MV-4-11 (cell line): ENCODE results near the gene ORC5.
"Not testable (repeated sequence)": the region's sequence is repeated elsewhere in the genome, so short reads cannot be mapped to it uniquely, and the experiment has no call there.

ENCODE experiments used
- DNase-seq: peaks from one replicate; lab custom pipeline; 2025; lab: John Stamatoyannopoulos, UW

The ORC5 gene

DNA sequence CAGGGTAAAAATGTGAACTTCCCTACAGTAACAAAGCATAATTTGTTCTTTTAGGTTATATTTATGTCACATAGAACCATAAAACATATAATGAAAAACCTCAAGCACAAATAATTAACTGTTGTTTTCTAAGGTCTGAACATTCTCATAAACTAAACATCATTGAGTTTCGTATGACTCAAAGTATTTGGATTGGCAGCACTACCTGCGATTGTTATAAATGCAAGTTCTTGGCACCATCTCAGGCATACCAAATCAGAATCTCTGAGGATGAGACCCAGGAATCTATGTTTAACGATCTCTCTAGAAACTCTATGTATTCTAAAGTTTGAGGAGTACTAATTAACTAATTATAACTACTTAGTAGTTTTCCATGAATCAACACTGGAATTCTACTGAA lies 22.5 kb downstream of the ORC5 start:
- DNase-seq: no peak

DNA sequence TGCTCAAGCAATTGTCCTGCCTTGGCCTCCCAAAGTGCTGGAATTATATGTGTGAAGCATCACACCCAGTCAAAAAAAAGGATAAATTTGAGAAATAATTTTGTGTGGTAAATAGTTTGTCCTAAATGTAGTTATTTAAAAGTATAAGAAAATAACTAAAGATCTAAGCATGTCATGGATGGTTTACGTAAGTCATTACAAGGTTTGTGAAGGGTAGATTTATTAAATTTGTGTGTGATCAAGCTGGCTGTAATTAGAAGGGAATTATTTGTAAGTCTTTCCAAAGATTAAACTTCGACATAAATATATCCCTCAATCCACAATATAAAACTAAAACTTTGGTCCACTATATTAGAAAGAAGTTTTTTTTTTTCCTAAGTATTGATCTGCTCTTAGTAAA lies 28.6 kb downstream of the ORC5 start:
- DNase-seq: no peak

DNA sequence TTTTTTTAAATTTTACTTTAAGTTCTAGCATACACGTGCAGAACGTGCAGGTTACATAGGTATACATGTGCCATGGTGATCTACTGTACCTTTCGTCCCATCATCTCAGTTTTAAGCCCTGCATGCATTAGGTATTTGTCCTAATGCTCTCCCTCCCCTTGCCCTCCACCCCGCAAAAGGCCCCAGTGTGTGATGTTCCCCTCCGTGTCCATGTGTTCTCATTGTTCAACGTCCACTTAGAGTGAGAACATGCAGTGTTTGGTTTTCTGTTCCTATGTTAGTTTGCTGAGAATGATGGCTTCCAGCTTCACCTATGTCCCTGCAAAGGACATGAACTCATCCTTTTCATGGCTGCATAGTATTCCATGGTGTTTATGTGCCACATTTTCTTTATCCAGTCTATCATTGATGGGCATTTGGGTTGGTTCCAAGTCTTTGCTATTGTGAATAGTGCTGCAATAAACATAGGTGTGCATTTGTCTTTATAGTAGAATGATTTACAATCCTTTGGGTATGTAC lies 30.2 kb downstream of the ORC5 start:
- not testable (repeated sequence) for DNase-seq

DNA sequence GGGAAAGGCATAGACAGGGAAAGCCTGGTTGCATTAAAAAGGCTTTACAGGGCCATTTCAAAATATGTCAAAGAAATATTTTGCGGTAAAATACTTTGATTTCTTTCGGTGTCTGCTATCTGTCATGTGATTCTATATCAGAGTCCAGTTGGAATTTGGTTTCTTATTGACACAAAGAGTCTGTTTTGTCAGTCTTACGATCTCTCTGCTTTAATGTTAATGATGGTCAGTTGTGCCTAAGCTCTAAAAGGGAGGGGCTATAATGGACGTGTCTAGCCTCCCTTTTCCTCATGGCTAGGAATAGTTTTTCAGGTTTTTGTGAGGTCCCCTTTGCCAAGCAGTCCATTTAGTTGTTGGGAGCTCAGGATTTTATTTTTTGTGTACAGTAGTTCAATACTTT lies 31.5 kb downstream of the ORC5 start:
- DNase-seq: no peak

DNA sequence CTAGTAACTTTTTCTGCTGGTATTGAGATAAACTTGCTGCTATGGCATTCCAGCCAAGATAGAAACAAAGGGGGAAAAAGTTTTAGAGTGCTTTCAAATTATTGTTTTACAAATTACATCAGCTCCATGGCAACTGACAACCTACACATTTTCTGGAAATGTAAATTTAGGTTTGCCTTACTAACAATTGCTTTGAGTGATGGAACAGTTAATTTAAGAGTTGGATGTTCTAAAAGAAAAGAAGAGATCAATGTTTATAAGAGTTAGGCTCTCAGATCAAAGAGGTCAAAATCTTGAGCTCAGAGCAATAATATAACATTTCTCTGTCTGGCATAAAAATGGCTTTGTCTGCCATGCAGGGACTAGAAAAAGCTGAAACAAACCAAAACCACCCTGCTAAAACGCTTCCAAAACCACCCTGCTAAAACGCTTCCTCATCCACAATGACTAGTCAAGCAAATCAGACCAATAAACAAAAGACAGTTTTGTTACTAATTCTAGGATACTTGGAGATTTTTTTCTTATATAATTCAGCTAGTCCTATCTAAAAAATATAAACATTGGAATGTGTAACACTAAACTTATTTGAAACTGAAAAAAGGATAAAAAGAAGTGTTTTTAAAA lies 32.3 kb downstream of the ORC5 start:
- peak; percentile 4 for DNase-seq

DNA sequence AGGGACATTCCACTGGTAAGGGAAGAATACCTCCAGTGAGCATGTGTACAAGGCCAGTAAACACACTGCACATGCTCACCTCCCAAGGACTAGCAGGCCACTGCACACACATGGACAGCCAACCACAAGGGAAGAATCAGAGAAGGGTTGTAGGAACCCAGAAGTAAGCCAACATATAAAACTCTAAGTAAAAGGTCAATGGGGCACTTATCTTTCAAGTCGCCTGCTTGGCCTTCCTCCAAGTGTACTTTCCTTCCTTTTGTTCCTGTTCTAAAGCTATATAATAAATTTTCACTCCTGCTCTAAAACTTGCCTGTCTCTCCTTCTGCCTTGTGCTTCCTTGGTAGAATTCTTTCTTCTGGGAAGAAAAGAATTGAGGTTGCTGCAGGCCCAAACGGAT lies 33.0 kb downstream of the ORC5 start:
- peak; percentile 29 for DNase-seq

DNA sequence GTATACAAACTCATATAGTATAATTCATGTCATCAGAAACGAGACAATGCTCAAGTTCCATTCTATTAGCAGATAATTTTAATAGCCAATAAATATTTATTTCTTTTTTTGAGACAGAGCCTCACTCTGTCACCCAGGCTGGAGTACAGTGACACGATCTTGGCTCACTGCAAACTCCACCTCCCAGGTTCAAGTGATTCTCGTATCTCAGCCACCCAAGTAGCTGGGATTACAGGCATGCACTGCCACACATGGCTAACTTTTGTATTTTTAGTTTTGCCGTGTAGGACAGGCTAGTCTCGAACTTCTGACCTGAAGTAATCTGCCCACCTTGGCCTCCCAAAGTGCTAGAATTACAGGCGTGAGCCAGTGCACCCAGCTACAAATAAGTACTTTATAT lies 45.7 kb downstream of the ORC5 start:
- DNase-seq: no peak

DNA sequence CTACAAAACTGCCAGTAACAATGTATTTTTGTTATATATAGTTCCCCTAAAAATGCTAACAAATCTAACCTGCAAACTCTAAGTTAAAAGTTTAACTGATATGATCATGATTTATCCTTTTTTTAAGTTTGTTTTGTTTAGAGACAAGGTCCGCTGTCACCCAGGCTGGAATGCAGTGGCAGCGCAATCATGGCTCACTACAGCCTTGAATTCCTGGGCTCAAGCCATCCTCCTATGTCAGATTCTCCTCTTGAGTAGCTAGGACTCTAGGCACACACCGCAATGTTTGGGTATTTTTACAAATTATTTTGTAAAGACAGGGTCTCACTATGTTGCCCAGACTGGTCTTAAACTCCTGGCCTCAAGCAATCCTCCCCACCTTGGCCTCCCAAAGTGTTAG lies 46.6 kb downstream of the ORC5 start:
- no peak for DNase-seq

DNA sequence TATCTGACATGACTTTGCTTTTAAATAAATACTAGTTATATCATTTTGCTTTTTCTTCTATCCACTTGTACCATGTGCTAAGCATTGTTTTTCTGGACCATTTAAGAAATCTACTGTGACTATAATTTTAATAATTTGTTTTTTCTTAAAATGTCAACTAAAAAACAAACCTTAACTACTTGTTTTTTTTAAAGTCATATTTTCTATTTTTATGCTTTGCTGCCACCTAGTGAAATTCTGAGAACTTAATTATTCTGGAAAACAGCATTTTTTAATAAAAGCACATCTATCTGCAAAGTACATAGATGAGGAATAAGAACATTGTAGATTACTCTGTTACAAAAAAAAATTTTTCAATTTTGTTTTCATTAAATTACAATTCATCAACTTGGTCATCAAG lies 47.4 kb downstream of the ORC5 start:
- no peak for DNase-seq

DNA sequence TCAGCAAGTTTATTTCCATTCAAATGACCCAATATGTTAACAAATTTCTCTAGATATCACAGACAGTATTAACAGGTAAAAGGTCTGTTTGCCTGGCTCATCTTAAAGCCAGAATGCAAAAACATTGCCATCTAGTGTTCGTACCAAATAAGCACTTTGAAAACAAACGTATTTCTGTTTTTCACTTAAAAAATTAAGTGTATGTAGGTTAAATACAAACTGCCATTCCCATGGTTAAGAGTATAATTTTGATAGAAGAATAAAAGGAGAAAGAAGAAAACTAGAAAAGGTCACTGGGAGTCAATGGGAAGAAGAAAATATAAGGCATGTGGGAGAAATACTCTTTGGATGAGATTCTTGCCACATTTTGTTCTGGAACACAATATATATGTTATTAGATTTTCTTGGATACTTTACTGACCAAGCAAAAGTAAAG lies 51.0 kb downstream of the ORC5 start:
- DNase-seq: peak; percentile 1

DNA sequence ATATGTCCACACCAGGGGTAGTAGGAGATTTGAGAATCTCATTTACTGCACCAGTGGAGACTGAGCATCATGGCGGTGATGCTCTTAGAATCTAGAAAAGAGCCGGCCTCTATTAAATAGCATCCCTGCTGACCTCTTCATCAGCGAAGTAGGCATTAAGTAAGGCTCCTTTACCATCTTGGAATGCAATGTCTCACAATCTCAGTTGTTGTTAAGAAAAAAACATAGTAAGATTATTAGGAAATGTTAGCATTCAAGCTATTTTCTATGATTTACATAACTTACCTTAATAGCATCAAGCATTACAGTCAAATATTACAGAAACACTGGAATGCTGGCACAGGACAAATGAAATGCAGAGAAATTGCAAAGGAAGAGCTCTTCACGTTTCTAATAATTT lies 54.5 kb downstream of the ORC5 start:
- DNase-seq: no peak

DNA sequence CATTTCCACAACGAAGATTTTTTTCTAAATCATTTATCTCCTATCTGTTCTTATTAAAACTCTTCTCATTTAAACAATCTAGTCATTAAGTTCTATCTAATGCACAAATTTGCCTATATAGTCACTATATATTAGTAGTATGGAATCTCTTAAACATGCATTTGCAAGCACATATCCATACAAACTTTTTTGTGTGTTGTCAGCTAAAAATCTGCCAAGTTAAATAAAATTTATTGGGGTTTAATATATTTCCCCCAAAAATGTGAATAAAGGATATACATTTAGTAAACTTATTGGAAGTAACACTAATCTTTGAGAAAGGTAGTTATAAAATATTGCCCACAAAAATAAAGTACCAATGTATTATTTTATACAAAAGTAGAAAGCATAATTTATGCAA lies 55.3 kb downstream of the ORC5 start:
- DNase-seq: no peak

DNA sequence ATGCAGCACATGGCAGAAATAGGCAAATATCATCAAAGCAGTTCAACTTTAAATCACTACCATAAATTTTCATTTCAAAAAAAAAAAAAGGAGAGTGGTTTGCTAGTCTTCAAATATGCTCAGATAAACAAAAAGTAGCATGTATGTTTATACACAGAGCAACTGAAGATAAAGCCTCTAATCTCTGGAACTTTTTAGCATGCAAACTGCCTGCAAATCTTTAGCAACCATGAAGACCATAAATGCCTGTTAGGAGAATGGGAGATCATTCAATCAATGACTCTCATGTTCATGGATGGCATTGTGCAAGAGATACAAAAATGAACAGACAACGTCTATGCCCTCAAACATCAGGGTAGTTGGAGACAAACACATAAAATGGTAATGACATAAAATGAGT lies 57.3 kb downstream of the ORC5 start:
- DNase-seq: no peak

DNA sequence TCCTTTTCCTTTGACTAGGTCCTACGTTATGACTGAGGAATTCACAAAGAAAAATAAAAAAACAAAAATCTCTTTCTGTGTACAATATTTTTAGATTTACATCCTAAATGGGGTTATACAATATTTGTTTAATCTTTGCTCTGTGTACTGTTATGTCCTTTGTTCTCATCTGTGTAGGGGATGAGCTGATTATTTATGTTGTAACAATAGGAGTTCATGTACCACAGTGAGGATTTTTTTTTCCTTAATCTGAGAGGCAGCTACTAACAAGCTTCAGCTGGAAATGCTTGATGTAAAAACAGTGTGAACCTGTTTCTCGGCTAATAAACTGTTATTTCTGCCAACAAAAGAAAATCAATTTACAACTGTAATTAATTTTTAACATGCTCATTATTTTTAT lies 58.0 kb downstream of the ORC5 start:
- DNase-seq: no peak

DNA sequence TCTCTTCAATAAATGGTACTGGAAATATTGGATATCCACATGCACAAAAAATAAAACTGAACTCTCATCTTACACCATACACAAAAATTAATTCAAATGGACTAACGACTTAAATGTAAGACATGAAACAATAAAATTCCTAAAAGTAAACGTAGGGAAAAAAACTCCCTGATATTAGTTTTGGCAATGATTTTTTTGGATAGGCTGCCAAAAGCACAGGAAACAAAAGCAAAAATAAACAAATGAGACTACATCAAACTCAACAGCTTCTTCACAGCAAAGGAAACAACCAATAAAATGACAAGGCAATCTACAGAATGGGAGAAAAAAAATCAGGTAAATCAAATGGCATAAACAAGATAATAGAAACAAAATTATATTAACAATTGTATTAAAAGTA lies 65.7 kb downstream of the ORC5 start:
- DNase-seq: no peak

DNA sequence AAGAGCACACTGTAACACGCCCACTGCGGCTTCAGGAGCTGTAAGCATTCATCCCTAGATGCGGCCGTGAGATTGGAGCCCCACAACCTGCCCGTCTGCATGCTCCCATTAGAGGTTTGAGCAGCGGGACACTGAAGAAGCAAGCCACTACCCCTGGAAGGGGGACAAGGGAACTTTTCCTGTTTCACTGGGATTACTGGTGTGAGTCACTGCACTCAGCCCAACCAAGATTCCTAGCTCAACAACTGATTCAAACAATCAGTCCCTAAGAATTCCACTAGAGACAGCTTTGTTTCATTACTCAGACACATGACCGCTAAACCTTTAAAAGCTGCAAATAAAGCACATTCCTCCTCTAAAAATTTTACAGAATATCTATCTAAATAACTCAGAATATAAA lies 69.8 kb downstream of the ORC5 start:
- DNase-seq: no peak

DNA sequence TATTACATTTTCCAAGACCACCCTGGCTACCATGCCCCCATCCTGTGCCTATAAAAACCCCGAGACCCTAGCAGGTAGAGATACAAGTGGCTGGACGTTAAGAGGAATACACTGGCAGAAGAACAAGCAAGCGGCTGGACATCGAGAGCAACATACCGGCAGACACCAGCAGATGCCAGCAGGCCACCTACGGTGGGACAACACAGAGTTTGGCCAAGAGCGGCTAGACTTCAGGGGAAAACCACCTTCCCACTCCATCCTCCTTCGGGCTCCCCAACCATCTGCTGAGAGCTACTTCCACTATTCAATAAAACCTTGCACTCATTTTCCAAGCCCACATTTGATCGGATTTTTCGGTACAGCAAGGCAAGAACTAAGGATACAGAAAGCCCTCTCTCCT lies 70.3 kb downstream of the ORC5 start:
- DNase-seq: no peak

DNA sequence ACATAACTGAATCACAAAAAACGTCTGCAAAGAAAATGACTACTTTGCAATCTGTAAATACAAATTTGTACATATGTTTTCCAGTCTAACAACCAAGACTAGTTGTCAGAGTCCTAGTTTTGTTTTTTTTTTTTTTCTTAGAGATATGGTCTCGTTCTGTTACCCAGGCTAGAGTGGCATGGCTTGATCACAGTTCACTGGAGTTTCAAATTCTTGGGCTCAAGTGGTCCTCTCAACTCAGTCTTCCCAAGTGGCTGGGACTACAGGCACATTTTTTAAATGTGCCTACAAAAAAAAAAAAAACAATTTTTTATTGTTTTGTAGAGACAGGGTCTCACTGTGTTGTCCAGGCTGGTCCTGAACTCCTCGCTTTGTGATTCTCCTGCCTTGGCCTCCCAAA lies 70.8 kb downstream of the ORC5 start:
- no peak for DNase-seq

DNA sequence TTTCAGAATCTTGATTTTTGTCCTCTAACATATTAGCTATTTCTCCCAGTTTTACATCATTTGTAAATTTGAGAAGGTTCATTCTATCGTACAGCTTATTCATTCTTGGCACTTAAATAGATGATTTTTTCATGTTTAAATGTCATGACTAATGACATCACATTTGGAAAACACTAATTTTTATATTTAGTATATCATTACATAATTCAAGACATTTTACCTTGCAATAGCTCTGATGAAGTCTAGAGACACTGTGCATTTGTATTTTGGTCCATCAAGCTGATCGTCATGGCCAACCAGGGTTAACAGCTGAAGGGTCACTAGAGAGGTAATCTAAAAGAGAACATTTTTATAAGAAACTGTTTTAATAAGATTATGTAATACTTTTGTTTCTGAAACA lies 71.3 kb downstream of the ORC5 start:
- DNase-seq: no peak

DNA sequence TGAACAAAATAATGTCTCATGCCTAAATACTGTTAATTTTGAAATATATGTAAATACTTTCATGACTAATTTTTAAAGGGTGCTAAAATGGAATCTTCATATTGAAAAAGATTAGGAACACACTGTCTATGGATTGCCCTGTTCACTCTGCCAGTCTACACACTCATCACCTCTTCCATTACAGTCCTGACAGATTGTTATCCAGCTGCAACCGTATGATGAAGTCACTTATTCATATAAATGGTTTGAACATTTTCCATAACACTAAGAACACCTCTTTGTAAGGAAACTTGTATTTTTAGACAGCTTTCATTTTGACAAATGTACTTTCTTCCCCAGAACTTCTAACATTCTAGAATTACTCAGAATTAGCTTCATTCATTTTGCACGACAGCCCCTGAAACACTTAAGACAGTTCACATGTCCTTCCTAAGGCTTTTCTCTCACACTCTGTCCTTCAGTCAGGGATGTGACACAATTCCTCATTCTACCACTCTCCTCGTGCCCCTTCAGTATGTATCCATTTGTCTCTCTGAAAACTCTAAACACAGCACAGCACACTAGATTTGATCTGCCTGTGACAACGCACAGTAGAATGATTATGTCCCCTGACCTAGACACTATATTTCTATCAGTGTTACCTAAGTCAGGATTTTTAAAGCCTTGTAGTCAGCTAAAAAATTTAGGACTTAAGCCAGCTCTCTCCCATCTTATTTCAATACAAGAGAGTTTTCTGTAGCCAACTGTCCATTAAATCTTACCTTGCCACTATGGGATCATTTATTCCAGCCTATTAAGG lies 71.9 kb downstream of the ORC5 start:
- DNase-seq: no peak

DNA sequence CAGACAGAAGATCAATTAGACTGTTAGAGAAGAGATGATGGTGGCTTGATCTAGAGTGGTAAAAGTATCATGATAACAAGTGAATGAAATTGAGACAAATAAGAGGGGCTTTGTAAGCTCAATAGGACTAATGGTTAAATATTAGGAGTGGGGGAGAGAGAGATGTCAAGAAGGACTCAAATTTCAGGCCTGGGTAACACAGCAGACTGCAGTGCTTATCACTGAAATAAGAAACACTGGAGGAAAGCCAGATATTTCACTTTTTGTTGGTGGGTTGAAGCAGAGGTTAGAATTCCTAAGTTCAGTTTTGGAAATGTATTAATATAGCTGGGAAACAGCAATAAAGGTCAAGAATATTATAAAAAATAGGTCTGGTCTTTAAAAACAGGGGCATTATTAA lies 74.6 kb downstream of the ORC5 start:
- DNase-seq: no peak

DNA sequence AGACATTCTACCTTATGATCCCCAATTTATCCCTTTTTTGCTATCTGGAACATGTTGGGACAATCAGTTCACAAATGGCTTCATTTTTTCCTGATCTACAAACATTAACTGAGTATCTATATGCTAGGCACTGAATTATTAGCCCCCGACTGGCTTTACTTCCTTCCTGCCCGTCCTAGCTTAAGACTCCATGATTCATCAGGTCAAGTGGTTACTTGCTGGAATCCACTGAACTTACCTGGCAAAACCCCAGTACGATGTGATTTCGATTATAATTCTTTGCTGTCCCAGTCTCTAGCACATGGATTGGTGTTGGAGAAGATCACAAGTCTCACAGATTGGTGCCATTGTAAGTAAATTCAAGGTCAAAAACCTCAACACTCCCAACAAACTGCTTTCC lies 77.1 kb downstream of the ORC5 start:
- no peak for DNase-seq

DNA sequence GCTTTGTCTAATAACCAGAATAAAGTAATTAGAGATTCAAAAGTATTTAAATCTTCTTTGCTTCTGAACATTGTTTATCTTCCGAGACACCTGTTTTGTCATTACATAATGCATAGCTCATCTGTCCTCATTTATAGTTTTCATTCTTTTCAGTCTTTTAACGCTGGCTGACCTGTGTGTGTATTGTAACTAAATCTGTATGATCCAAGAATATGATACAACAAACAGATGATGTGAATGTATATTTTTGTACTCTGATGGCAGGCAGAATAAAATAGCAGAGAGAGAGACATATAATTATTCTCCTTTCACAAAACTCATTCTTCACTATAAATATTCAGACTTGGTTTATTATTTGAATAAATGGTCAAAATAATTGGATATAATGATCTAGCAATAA lies 80.6 kb downstream of the ORC5 start:
- DNase-seq: no peak

DNA sequence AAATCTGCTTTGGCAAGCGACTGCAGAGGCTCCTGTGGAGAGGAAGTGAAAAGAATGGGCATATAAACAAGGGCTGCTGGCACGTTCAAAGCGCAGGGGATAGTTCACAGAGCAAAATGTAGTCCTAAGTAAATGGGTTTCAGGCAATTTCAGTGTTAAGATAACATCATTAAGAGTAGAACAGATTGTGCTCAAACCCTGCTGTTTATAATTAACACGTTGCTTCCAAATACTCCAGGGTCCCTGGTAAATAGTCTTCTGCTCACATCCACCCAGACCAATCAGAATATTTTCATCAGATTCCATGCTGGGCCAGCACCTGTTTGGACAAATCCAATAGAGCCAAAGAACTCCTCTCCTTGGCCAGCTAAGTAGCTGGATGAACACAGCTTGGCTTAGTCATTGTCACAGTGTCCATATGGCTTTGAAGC lies 81.4 kb downstream of the ORC5 start:
- DNase-seq: no peak
